ENCODE data around the gene PRLR. TPM values are rescaled to one million over a fixed set of nuclear protein-coding genes. Genes with fewer than 3 reads are reported as not detected.

PRLR gene
- total RNA-seq, 1 donor from 2014 or later, result 0.93 TPM

DNA sequence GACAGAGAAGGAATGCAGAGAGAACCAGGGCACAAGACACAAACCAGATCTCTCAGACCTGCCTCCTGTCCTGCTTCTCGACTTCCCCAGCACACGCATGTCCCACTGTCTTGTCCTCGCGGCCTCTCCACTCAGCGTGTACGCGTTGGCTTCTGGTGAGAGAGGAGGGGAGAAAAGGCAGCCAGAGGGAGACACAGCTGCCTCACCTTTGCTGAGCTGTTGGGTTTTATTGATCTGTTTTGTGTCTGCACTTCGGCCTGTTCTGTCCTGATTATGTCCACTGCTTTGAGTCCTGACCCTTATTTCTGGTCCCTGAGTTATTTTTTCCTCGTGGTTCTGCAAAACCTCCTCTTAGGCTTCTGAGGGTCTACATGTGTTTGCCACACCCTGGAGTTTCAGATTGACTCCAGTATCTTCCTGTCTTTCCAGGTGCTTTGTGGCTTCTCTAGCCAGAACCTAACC, 95.0 kb downstream of the PRLR start:
- no peak overlapping the region for H3K4me2 ChIP-seq (ENCODE audit: low read length)
- Mint-ChIP-seq H3K36me3 (ENCODE audit: low read depth, unreplicated experiment) (no peaks in the 10 kb centered on the region), H3K4me1 (ENCODE audit: low read depth, unreplicated experiment) (peaks cover 46% of the 10 kb centered on the region), H3K9me3 (ENCODE audit: unreplicated experiment) (peaks cover 2% of the 10 kb centered on the region), H3K27ac (ENCODE audit: unreplicated experiment) (peak overlapping the region; percentile 92), H3K27me3 (ENCODE audit: low read depth, unreplicated experiment) (no peaks in the 10 kb centered on the region), H3K4me3 (ENCODE audit: unreplicated experiment) (peak overlapping the region; percentile 24)
- H3K27me3 ChIP-seq (ENCODE audit: insufficient read depth, low read length), result no peaks in the 10 kb centered on the region
- H3K79me2 ChIP-seq (ENCODE audit: insufficient read depth, low read length), result no peaks in the 10 kb centered on the region
- no peak overlapping the region for H3K27ac ChIP-seq (ENCODE audit: low read depth, low read length)
- peaks cover 16% of the 10 kb centered on the region for H3K4me1 ChIP-seq (ENCODE audit: insufficient read depth, low read length)
- no peaks in the 10 kb centered on the region for H3K9me3 ChIP-seq (ENCODE audit: insufficient read depth, low read depth, low read length)
- H3K4me3 ChIP-seq (ENCODE audit: insufficient read depth, low read depth, low read length), result no peak overlapping the region
- FAIRE-seq (no peak), DNase-seq (ENCODE audit: low read depth) (no peak)
- no peak overlapping the region for H3K9ac ChIP-seq (ENCODE audit: low read length)
- no peaks in the 10 kb centered on the region for H4K20me1 ChIP-seq (ENCODE audit: insufficient read depth, low read length)
- no peak overlapping the region for H2AFZ ChIP-seq (ENCODE audit: low read depth, low read length)
- H3K36me3 ChIP-seq (ENCODE audit: insufficient read depth, low read length), result no peaks in the 10 kb centered on the region
- no peak for TF ChIP-seq EZH2 (IDR thresholded peaks at IDR 0.05; ENCODE audit: insufficient read depth, low read length)
- TF ChIP-seq, protein P1, sequence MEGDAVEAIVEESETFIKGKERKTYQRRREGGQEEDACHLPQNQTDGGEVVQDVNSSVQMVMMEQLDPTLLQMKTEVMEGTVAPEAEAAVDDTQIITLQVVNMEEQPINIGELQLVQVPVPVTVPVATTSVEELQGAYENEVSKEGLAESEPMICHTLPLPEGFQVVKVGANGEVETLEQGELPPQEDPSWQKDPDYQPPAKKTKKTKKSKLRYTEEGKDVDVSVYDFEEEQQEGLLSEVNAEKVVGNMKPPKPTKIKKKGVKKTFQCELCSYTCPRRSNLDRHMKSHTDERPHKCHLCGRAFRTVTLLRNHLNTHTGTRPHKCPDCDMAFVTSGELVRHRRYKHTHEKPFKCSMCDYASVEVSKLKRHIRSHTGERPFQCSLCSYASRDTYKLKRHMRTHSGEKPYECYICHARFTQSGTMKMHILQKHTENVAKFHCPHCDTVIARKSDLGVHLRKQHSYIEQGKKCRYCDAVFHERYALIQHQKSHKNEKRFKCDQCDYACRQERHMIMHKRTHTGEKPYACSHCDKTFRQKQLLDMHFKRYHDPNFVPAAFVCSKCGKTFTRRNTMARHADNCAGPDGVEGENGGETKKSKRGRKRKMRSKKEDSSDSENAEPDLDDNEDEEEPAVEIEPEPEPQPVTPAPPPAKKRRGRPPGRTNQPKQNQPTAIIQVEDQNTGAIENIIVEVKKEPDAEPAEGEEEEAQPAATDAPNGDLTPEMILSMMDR (IDR thresholded peaks at IDR 0.05; ENCODE audit: insufficient read depth, low read depth, low read length), result no peak

DNA sequence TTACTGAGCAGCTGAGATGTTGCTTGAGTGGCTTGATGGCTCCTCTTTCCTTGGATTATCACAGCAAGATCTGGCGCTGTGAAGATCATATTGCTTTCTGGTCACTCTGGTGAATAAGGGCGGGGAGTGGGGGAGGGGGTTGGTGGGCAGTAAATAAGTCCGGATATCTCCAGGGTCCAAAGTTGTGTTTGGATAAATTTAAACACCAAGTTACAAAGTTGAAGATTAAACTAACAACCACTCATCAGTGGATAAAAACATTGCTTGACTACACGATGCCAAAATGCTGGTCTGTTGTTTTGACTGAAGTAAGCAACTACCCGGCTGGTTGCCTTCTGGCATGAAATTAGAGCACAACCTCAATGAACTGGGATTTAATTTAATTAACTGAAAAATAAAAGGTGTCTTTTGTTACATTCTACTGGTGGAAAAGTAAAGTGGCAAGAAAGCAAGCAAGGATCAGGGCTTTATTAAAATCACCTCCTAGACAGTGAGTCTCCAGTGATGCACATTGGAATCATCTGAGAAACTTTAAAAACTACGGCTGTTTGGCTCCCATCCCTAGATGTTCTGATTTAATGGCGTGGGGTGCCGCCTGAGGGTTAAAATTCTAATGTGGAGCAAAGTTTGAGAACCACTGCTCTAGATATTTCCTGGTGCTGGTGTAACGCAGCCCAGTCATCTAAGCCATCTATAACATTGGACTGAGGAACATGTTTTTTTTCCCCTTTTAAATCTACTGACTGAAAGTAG, 95.8 kb downstream of the PRLR start:
- Histone ChIP-seq H3K27me3 (ENCODE audit: insufficient read depth, low read length) (no peaks in the 10 kb centered on the region), H3K9ac (ENCODE audit: low read length) (no peak overlapping the region), H3K27ac (ENCODE audit: low read depth, low read length) (no peak overlapping the region), H3K9me3 (ENCODE audit: insufficient read depth, low read depth, low read length) (no peaks in the 10 kb centered on the region), H3K4me3 (ENCODE audit: insufficient read depth, low read depth, low read length) (no peak overlapping the region), H4K20me1 (ENCODE audit: insufficient read depth, low read length) (no peaks in the 10 kb centered on the region), H3K79me2 (ENCODE audit: insufficient read depth, low read length) (no peaks in the 10 kb centered on the region), H3K4me1 (ENCODE audit: insufficient read depth, low read length) (peaks cover 23% of the 10 kb centered on the region), H3K4me2 (ENCODE audit: low read length) (no peak overlapping the region), H3K36me3 (ENCODE audit: insufficient read depth, low read length) (no peaks in the 10 kb centered on the region), H2AFZ (ENCODE audit: low read depth, low read length) (no peak overlapping the region)
- H3K27ac Mint-ChIP-seq (ENCODE audit: unreplicated experiment), result no peak overlapping the region
- TF ChIP-seq, protein P1 (IDR thresholded peaks at IDR 0.05; ENCODE audit: insufficient read depth, low read depth, low read length), result no peak
- TF ChIP-seq EZH2 (IDR thresholded peaks at IDR 0.05; ENCODE audit: insufficient read depth, low read length), result no peak
- no peak for FAIRE-seq
- peaks cover 4% of the 10 kb centered on the region for H3K9me3 Mint-ChIP-seq (ENCODE audit: unreplicated experiment)
- H3K4me1 Mint-ChIP-seq (ENCODE audit: low read depth, unreplicated experiment), result peaks cover 53% of the 10 kb centered on the region
- H3K4me3 Mint-ChIP-seq (ENCODE audit: unreplicated experiment), result no peak overlapping the region
- DNase-seq (ENCODE audit: low read depth), result no peak
- no peaks in the 10 kb centered on the region for H3K27me3 Mint-ChIP-seq (ENCODE audit: low read depth, unreplicated experiment)
- H3K36me3 Mint-ChIP-seq (ENCODE audit: low read depth, unreplicated experiment), result no peaks in the 10 kb centered on the region

DNA sequence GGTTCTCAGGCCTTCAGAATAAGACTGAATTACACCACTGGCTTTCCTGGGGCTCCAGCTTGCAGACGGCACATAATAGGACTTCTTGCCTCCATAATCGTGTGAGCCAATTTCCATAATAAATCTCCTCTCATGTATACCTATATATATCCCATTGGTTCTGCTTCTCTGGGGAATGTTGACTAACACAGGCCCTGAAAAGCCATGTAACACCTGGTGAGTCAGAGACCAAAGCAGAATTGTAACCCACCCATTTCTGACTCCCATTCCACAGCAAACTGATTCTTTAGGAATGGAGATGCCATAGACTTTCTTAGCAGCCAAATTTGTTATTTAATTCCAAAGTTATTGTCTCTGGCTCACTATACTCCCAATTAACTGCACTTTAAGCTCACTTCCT, 97.1 kb downstream of the PRLR start:
- H3K27me3 Mint-ChIP-seq (ENCODE audit: low read depth, unreplicated experiment), result no peaks in the 10 kb centered on the region
- H3K4me2 ChIP-seq (ENCODE audit: low read length), result no peak overlapping the region
- FAIRE-seq, result no peak

More for the DNA sequence above, 97.1 kb downstream of the PRLR start:
- no peaks in the 10 kb centered on the region for H3K27me3 ChIP-seq (ENCODE audit: insufficient read depth, low read length)
- no peaks in the 10 kb centered on the region for H4K20me1 ChIP-seq (ENCODE audit: insufficient read depth, low read length)
- Mint-ChIP-seq H3K4me3 (ENCODE audit: unreplicated experiment) (no peak overlapping the region), H3K36me3 (ENCODE audit: low read depth, unreplicated experiment) (no peaks in the 10 kb centered on the region), H3K27ac (ENCODE audit: unreplicated experiment) (no peak overlapping the region), H3K4me1 (ENCODE audit: low read depth, unreplicated experiment) (peaks cover 54% of the 10 kb centered on the region), H3K9me3 (ENCODE audit: unreplicated experiment) (peaks cover 4% of the 10 kb centered on the region)
- no peak overlapping the region for H3K4me3 ChIP-seq (ENCODE audit: insufficient read depth, low read depth, low read length)
- H3K9ac ChIP-seq (ENCODE audit: low read length), result no peak overlapping the region
- H3K9me3 ChIP-seq (ENCODE audit: insufficient read depth, low read depth, low read length), result no peaks in the 10 kb centered on the region
- H3K36me3 ChIP-seq (ENCODE audit: insufficient read depth, low read length), result no peaks in the 10 kb centered on the region
- H2AFZ ChIP-seq (ENCODE audit: low read depth, low read length), result no peak overlapping the region
- no peaks in the 10 kb centered on the region for H3K79me2 ChIP-seq (ENCODE audit: insufficient read depth, low read length)
- H3K27ac ChIP-seq (ENCODE audit: low read depth, low read length), result no peak overlapping the region
- no peak for DNase-seq (ENCODE audit: low read depth)
- peaks cover 28% of the 10 kb centered on the region for H3K4me1 ChIP-seq (ENCODE audit: insufficient read depth, low read length)
- TF ChIP-seq, protein P1 (IDR thresholded peaks at IDR 0.05; ENCODE audit: insufficient read depth, low read depth, low read length), result no peak
- TF ChIP-seq EZH2 (IDR thresholded peaks at IDR 0.05; ENCODE audit: insufficient read depth, low read length), result no peak

All from astrocyte (in vitro differentiated cells and primary cell).